Nephron progenitor cell (in vitro differentiated cells): Measurements from ENCODE around the gene CCT2.
A peak's percentile ranks its signal among the peaks of the same experiment; 100 is the strongest.
"Not testable (repeated sequence)": the region's sequence is repeated elsewhere in the genome, so short reads cannot be mapped to it uniquely, and the experiment has no call there.

Source experiments
- DNase-seq: peaks from one replicate; pipeline ENCODE4 v3.0.0; 2021
- H3K27ac Mint-ChIP-seq: 2 replicates; pipeline ENCODE4 v1.8.0; 2021; ENCODE audit warnings: mild to moderate bottlenecking, moderate library complexity, mixed read lengths
- H3K27me3 Mint-ChIP-seq: 2 replicates; pipeline ENCODE4 v1.8.0; 2021; ENCODE audit warnings: mild to moderate bottlenecking, low read depth, mixed read lengths; ENCODE audit not compliant: poor library complexity
- H3K36me3 Mint-ChIP-seq: 2 replicates; pipeline ENCODE4 v1.8.0; 2021; ENCODE audit warnings: low read depth, mixed read lengths
- H3K4me1 Mint-ChIP-seq: 2 replicates; pipeline ENCODE4 v1.8.0; 2021; ENCODE audit warnings: mixed read lengths
- H3K4me3 Mint-ChIP-seq: 2 replicates; pipeline ENCODE4 v1.8.0; 2021; ENCODE audit warnings: mild to moderate bottlenecking, moderate library complexity, mixed read lengths
- H3K9me3 Mint-ChIP-seq: 2 replicates; pipeline ENCODE4 v1.8.0; 2021; ENCODE audit warnings: mild to moderate bottlenecking, moderate library complexity, mixed read lengths
- CTCF ChIP-seq: fragments of 200-600 bp; sonication (generic); IDR thresholded peaks from 2 replicates; pipeline ENCODE4 v1.5.0; 2021; ENCODE audit warnings: antibody characterized with exemption

CCT2 gene

GRCh38 chr12:69589082-69589481, 3.8 kb downstream of the CCT2 start:
- H3K36me3 Mint-ChIP-seq, result peaks cover 79% of the 10 kb centered on the region
- no peak overlapping the region for H3K4me3 Mint-ChIP-seq
- H3K4me1 Mint-ChIP-seq, result peaks cover 14% of the 10 kb centered on the region
- no peaks in the 10 kb centered on the region for H3K27me3 Mint-ChIP-seq
- no peak overlapping the region for H3K27ac Mint-ChIP-seq
- no peak for DNase-seq
- TF ChIP-seq CTCF, result no peak
- no peaks in the 10 kb centered on the region for H3K9me3 Mint-ChIP-seq

GRCh38 chr12:69595689-69596088, 10.4 kb downstream of the CCT2 start:
- H3K27me3 Mint-ChIP-seq, result peaks cover 4% of the 10 kb centered on the region
- peaks cover 84% of the 10 kb centered on the region for H3K36me3 Mint-ChIP-seq
- no peak for TF ChIP-seq CTCF
- H3K27ac Mint-ChIP-seq, result no peak overlapping the region
- H3K9me3 Mint-ChIP-seq, result no peaks in the 10 kb centered on the region
- no peak overlapping the region for H3K4me3 Mint-ChIP-seq
- DNase-seq, result no peak
- H3K4me1 Mint-ChIP-seq, result no peaks in the 10 kb centered on the region

GRCh38 chr12:69598174-69598753, 13.0 kb downstream of the CCT2 start:
- peaks cover 4% of the 10 kb centered on the region for H3K27me3 Mint-ChIP-seq
- peaks cover 86% of the 10 kb centered on the region for H3K36me3 Mint-ChIP-seq
- no peak overlapping the region for H3K27ac Mint-ChIP-seq
- no peak for DNase-seq
- no peak overlapping the region for H3K4me3 Mint-ChIP-seq
- H3K9me3 Mint-ChIP-seq, result peaks cover 9% of the 10 kb centered on the region
- H3K4me1 Mint-ChIP-seq, result no peaks in the 10 kb centered on the region
- no peak for TF ChIP-seq CTCF

GRCh38 chr12:69600804-69601203, 15.5 kb downstream of the CCT2 start:
- Mint-ChIP-seq H3K9me3 (peaks cover 9% of the 10 kb centered on the region), H3K36me3 (peaks cover 74% of the 10 kb centered on the region), H3K27ac (no peak overlapping the region), H3K4me1 (no peaks in the 10 kb centered on the region), H3K4me3 (no peak overlapping the region), H3K27me3 (no peaks in the 10 kb centered on the region)
- TF ChIP-seq CTCF, result no peak
- DNase-seq, result no peak

GRCh38 chr12:69601962-69602685, 16.9 kb downstream of the CCT2 start:
- no peak for TF ChIP-seq CTCF
- Mint-ChIP-seq H3K4me1 (no peaks in the 10 kb centered on the region), H3K4me3 (no peak overlapping the region)

GRCh38 chr12:69602954-69603353, 17.7 kb downstream of the CCT2 start:
- no peak for TF ChIP-seq CTCF
- no peaks in the 10 kb centered on the region for H3K4me1 Mint-ChIP-seq
- peaks cover 56% of the 10 kb centered on the region for H3K36me3 Mint-ChIP-seq
- no peak overlapping the region for H3K27ac Mint-ChIP-seq
- H3K4me3 Mint-ChIP-seq, result no peak overlapping the region
- H3K27me3 Mint-ChIP-seq, result no peaks in the 10 kb centered on the region
- H3K9me3 Mint-ChIP-seq, result peaks cover 9% of the 10 kb centered on the region
- no peak for DNase-seq

More at GRCh38 chr12:69601962-69602685, 16.9 kb downstream of the CCT2 start:
- H3K27ac Mint-ChIP-seq, result peak overlapping the region; percentile 50
- no peaks in the 10 kb centered on the region for H3K27me3 Mint-ChIP-seq
- no peak for DNase-seq
- H3K9me3 Mint-ChIP-seq, result peaks cover 9% of the 10 kb centered on the region
- peaks cover 65% of the 10 kb centered on the region for H3K36me3 Mint-ChIP-seq

GRCh38 chr12:69603556-69603955, 18.3 kb downstream of the CCT2 start:
- DNase-seq, H3K9me3 Mint-ChIP-seq, H3K4me1 Mint-ChIP-seq, H3K27me3 Mint-ChIP-seq, H3K27ac Mint-ChIP-seq, H3K4me3 Mint-ChIP-seq: not testable (repeated sequence)
- peaks cover 50% of the 10 kb centered on the region for H3K36me3 Mint-ChIP-seq

GRCh38 chr12:69604275-69604674, 19.0 kb downstream of the CCT2 start:
- H3K27ac Mint-ChIP-seq, H3K4me1 Mint-ChIP-seq, H3K27me3 Mint-ChIP-seq, H3K9me3 Mint-ChIP-seq, H3K4me3 Mint-ChIP-seq, DNase-seq: not testable (repeated sequence)
- peaks cover 45% of the 10 kb centered on the region for H3K36me3 Mint-ChIP-seq
